ENCODE data around the gene MICOS13. TPM values are rescaled to one million over a fixed set of nuclear protein-coding genes. Genes with fewer than 3 reads are reported as not detected.

Gene MICOS13
- polyA plus RNA-seq, 1 donor from 2014 or later, result 46.0 TPM

- Histone ChIP-seq H2AFZ (ENCODE audit: low read depth, low read length) (no peak overlapping the region), H3F3A (ENCODE audit: insufficient read depth, low read length, poor library complexity, severe bottlenecking) (no peaks in the 10 kb centered on the region), H4K20me1 (ENCODE audit: insufficient read depth) (peaks cover 12% of the 10 kb centered on the region)
Observed at GRCh38 chr19:5632657-5633056, 47.7 kb downstream of the MICOS13 start.

GRCh38 chr19:5632241-5632612 lies 48.1 kb downstream of the MICOS13 start:
- Histone ChIP-seq H3K9me2 (ENCODE audit: insufficient read depth, low read length) (no peaks in the 10 kb centered on the region), H3K27ac (ENCODE audit: low read length) (no peak overlapping the region), H3K79me2 (replicated peaks; ENCODE audit: insufficient read depth, low read length) (peaks cover 89% of the 10 kb centered on the region), H4K20me1 (ENCODE audit: insufficient read depth) (peaks cover 12% of the 10 kb centered on the region), H3F3A (ENCODE audit: insufficient read depth, low read length, poor library complexity, severe bottlenecking) (no peaks in the 10 kb centered on the region), H3K4me2 (ENCODE audit: low read length) (no peak overlapping the region), H3K27me3 (ENCODE audit: insufficient read depth, low read depth, low read length) (no peaks in the 10 kb centered on the region), H3K9ac (ENCODE audit: low read length) (no peak overlapping the region), H3K36me3 (ENCODE audit: insufficient read depth, low read length) (no peaks in the 10 kb centered on the region), H3K9me3 (ENCODE audit: low read length) (no peaks in the 10 kb centered on the region), H3K4me3 (ENCODE audit: low read length) (no peak overlapping the region), H2AFZ (ENCODE audit: low read depth, low read length) (no peak overlapping the region)
- TF ChIP-seq EP300 (conservative IDR thresholded peaks at IDR 0.05; ENCODE audit: poor library complexity, severe bottlenecking) (no peak), TAF1 (IDR thresholded peaks at IDR 0.05; ENCODE audit: low read depth) (no peak), RAD21 (conservative IDR thresholded peaks at IDR 0.05) (no peak)

More at GRCh38 chr19:5632657-5633056, 47.7 kb downstream of the MICOS13 start:
- no peaks in the 10 kb centered on the region for H3K36me3 ChIP-seq (ENCODE audit: insufficient read depth, low read length)
- no peaks in the 10 kb centered on the region for H3K27me3 ChIP-seq (ENCODE audit: insufficient read depth, low read depth, low read length)
- no peak overlapping the region for H3K27ac ChIP-seq (ENCODE audit: low read length)
- H3K9me2 ChIP-seq (ENCODE audit: insufficient read depth, low read length), result no peaks in the 10 kb centered on the region
- H3K9me3 ChIP-seq (ENCODE audit: low read length), result no peaks in the 10 kb centered on the region
- H3K9ac ChIP-seq (ENCODE audit: low read length), result no peak overlapping the region
- peaks cover 84% of the 10 kb centered on the region for H3K79me2 ChIP-seq (replicated peaks; ENCODE audit: insufficient read depth, low read length)
- no peak overlapping the region for H3K4me3 ChIP-seq (ENCODE audit: low read length)
- TF ChIP-seq REST (IDR thresholded peaks at IDR 0.05; ENCODE audit: borderline replicate concordance) (no peak), MXI1 (conservative IDR thresholded peaks at IDR 0.05; ENCODE audit: poor library complexity, severe bottlenecking) (no peak), TAF1 (IDR thresholded peaks at IDR 0.05; ENCODE audit: low read depth) (no peak), EP300 (conservative IDR thresholded peaks at IDR 0.05; ENCODE audit: poor library complexity, severe bottlenecking) (no peak), RAD21 (conservative IDR thresholded peaks at IDR 0.05) (no peak), EZH2 (IDR thresholded peaks at IDR 0.05; ENCODE audit: borderline replicate concordance, insufficient read depth, low read length, poor library complexity, severe bottlenecking) (no peak), POLR2AphosphoS5 (IDR thresholded peaks at IDR 0.05) (no peak), CTCF (IDR thresholded peaks at IDR 0.05; ENCODE audit: poor library complexity, severe bottlenecking) (no peak), SMC3 (conservative IDR thresholded peaks at IDR 0.05; ENCODE audit: poor library complexity) (no peak)
- H3K4me2 ChIP-seq (ENCODE audit: low read length), result no peak overlapping the region
